Prostate gland (tissue), 2 donors: ENCODE results near the gene CAMK2D. TPM values are rescaled to one million over a fixed set of nuclear protein-coding genes. Genes with fewer than 3 reads are reported as not detected.

Experiments used
- DNase-seq: peaks from one replicate; pipeline ENCODE4 v3.0.0-alpha.2; 2019; ENCODE audit warnings: low spot score
- H3K27ac ChIP-seq, 2 donors: fragments of 200-600 bp; sonication (generic); 2 replicates each; pipeline ENCODE4 v1.5.1; 2017 to 2019
- H3K27me3 ChIP-seq: fragments of 200-600 bp; sonication (generic); replicated peaks from 2 replicates; pipeline ENCODE4 v1.5.1; 2019; ENCODE audit not compliant: insufficient read depth
- H3K36me3 ChIP-seq, 2 donors: fragments of 200-600 bp; sonication (generic); 1 replicate in 1 of 2; 2 replicates in 1 of 2; pipeline versions ENCODE4 v1.5.1 to v1.8.1; 2017 to 2019
- H3K4me1 ChIP-seq: fragments of 200-600 bp; sonication (generic); replicated peaks from 2 replicates; pipeline ENCODE4 v1.5.1; 2019
- H3K4me3 ChIP-seq, 2 donors: fragments of 200-600 bp; sonication (generic); 2 replicates each; pipeline ENCODE4 v1.5.1; 2017 to 2019
- H3K9me3 ChIP-seq: fragments of 200-600 bp; sonication (generic); 2 replicates; pipeline ENCODE4 v1.5.1; 2017
- POLR2A ChIP-seq: fragments of 450-650 bp; IDR thresholded peaks from one replicate; pipeline ENCODE4 v1.6.1; 2016; ENCODE audit warnings: antibody characterized with exemption, mild to moderate bottlenecking
- POLR2AphosphoS5 ChIP-seq: sonication (generic); formaldehyde crosslinking; IDR thresholded peaks from one replicate; pipeline ENCODE4 v1.6.1; 2017; ENCODE audit warnings: antibody characterized with exemption
- WGBS: methylation state at CpG from one replicate; pipeline ENCODE4 v1.1.5; 2018; 5-methylcytosine and 5-hydroxymethylcytosine counted together
- intact Hi-C: fragments of 100-400 bp; cut with DNase I; formaldehyde crosslinking; loops from one replicate; pipeline ENCODE4 v1.14.2; 2022
- total RNA-seq, 2 donors: library from RNA; depleted of rRNA; stranded (reverse); fragments of >200 nt; gene quantifications; one replicate each; pipeline ENCODE4 v1.1.0, GENCODE V29; 2016
- TF ChIP-seq, protein P1 (sequence below), 4 experiments: fragments of 200-600 bp in 2 of 4; fragments of 450-650 bp in 2 of 4; sonication (generic) in 2 of 4; IDR thresholded peaks; 1 replicate in 3 of 4; 2 replicates in 1 of 4; pipeline ENCODE4 v1.5.1; 2016 to 2019; ENCODE audit warnings: antibody characterized with exemption in 4 of 4, mild to moderate bottlenecking in 2 of 4, moderate library complexity in 2 of 4

CAMK2D gene
- total RNA-seq, 2 donors from 2014 or later, result 48.7 to 88.8 TPM

DNA sequence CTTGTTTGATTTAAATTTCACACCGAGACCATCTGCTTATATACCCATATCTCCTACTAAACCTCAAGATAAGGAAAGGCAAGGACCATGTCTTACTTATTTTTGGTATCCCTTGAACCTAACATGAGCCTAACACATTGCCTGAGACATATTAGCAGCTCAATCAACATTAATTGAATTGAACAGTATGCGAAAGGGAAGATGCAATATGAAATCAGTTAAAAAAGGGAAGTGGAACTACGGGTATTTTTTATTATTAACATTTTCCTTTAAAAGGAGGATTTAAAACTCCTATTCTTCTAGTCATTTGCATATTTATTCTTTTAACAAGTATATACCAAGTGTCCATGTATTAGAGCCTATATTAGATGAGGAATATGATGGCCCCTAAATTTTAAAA lies 197.0 kb downstream of the CAMK2D start:
- 95% methylated on average over 3 of the region's 3 CpGs for WGBS
- TF ChIP-seq POLR2A, result no peak
- TF ChIP-seq, protein P1, sequence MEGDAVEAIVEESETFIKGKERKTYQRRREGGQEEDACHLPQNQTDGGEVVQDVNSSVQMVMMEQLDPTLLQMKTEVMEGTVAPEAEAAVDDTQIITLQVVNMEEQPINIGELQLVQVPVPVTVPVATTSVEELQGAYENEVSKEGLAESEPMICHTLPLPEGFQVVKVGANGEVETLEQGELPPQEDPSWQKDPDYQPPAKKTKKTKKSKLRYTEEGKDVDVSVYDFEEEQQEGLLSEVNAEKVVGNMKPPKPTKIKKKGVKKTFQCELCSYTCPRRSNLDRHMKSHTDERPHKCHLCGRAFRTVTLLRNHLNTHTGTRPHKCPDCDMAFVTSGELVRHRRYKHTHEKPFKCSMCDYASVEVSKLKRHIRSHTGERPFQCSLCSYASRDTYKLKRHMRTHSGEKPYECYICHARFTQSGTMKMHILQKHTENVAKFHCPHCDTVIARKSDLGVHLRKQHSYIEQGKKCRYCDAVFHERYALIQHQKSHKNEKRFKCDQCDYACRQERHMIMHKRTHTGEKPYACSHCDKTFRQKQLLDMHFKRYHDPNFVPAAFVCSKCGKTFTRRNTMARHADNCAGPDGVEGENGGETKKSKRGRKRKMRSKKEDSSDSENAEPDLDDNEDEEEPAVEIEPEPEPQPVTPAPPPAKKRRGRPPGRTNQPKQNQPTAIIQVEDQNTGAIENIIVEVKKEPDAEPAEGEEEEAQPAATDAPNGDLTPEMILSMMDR (IDR thresholded peaks at IDR 0.05), result no peak
- TF ChIP-seq POLR2AphosphoS5, result no peak
- Histone ChIP-seq H3K36me3 (no peaks in the 10 kb centered on the region), H3K4me3 (no peak overlapping the region), H3K4me1 (no peaks in the 10 kb centered on the region), H3K9me3 (no peaks in the 10 kb centered on the region), H3K27ac (no peak overlapping the region), H3K27me3 (no peaks in the 10 kb centered on the region)
- intact Hi-C loops, result no loop called here
- no peak for DNase-seq

DNA sequence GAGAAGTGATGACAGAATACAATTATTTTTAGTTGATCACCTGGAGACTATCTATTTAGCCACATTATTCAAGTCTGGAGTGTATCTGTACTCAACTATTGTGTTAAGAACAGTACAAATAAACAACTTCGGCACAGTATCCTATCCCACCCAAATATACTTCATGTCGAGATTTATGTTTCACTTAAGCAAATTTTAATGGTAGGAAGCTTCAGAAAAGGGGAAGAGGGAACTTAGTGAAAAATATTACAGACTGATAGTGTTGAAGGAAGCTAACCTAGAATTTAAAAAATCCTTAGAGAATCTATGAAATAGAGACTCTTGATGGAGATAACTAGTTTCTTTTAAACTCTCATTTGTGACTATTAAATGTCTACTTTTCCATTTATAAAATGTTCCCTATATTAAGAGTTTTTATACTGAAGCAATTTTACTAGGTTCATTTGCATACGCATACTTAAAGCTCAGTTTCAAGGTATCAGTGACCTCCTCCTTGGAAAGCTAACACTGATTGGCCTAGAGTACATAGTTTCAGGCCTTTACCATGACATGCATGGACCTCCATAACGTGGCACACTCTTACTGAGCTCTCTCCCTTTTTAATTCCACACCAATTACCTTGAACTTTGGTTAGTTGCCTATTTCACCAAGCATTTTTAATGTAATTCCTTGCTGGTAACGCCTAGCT lies 197.7 kb downstream of the CAMK2D start:
- no peak for DNase-seq
- Histone ChIP-seq H3K4me1 (no peaks in the 10 kb centered on the region), H3K27ac (no peak overlapping the region), H3K9me3 (no peaks in the 10 kb centered on the region), H3K4me3 (no peak overlapping the region), H3K27me3 (no peaks in the 10 kb centered on the region), H3K36me3 (no peaks in the 10 kb centered on the region)
- TF ChIP-seq POLR2AphosphoS5 (no peak), POLR2A (no peak)
- TF ChIP-seq, protein P1 (IDR thresholded peaks at IDR 0.05), result no peak
- intact Hi-C loops, result no loop called here
- 81% methylated on average over 5 of the region's 5 CpGs for WGBS

DNA sequence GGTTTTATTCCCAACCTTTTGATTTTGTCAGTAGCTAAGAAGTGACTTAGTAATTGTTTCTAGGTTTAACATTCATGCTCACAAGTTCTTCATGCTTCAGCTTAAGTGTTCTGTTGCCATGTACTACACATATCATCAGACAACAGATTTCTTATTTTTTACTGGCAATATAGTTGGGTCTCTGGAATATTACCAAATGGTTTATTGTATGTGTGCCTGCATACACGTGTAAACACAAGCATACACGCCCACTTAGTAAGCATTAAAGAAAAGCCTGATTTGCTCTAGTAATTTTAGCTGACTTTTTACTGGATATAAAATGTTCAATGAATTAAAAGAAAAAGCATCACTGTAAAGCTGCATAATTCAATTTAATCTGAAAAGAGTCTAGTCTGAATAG lies 199.8 kb downstream of the CAMK2D start:
- intact Hi-C loops, result no loop called here
- Histone ChIP-seq H3K4me3 (no peak overlapping the region), H3K4me1 (no peaks in the 10 kb centered on the region), H3K27ac (no peak overlapping the region), H3K9me3 (no peaks in the 10 kb centered on the region), H3K27me3 (no peaks in the 10 kb centered on the region), H3K36me3 (no peaks in the 10 kb centered on the region)
- 46% methylated on average over 2 of the region's 2 CpGs for WGBS
- TF ChIP-seq POLR2AphosphoS5 (no peak), POLR2A (no peak)
- TF ChIP-seq, protein P1 (IDR thresholded peaks at IDR 0.05), result no peak
- DNase-seq, result no peak

DNA sequence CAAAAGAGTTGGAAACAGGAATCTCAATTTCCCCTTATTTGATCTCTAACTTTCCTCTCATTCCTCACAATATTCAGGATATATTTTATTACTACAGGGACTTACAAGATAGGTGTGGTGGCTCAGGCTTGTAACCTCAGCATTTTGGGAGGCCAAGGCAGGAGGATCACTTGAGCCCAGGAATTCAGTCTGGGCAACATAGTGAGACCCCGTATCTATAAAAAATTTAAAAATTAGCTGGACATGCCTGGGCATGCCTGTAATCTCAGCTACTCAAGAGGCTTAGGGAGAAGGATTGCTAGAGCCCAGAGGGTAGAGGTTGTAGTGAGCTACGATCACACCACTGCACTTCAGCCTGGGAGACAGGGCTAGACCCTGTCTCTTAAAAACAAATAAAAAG lies 200.4 kb downstream of the CAMK2D start:
- intact Hi-C loops, result no loop called here
- Histone ChIP-seq H3K4me3 (no peak overlapping the region), H3K27ac (no peak overlapping the region), H3K9me3 (no peaks in the 10 kb centered on the region), H3K4me1 (no peaks in the 10 kb centered on the region), H3K27me3 (no peaks in the 10 kb centered on the region), H3K36me3 (no peaks in the 10 kb centered on the region)
- WGBS, result 90% methylated on average over 2 of the region's 2 CpGs
- no peak for TF ChIP-seq POLR2AphosphoS5
- no peak for DNase-seq

DNA sequence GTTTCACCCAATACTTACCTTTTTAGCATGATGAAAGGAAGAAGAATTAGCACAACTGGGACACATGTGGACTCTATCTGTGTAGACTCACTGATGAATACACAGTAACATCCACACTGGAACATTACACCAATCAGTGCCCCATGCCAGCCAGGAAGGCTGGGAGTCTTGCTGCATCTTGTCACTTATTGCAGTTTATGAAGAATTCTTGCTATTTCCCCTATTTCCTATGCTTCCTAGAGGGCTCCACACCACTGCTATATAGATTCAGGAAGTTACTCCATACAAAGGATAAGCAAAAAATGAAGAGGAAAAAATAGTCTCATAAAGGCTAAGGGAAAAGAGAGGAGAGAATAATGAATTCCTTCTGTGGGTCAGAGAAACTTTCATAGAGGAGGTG lies 201.0 kb downstream of the CAMK2D start:
- Histone ChIP-seq H3K4me1 (no peaks in the 10 kb centered on the region), H3K27me3 (no peaks in the 10 kb centered on the region), H3K27ac (no peak overlapping the region), H3K36me3 (no peaks in the 10 kb centered on the region), H3K4me3 (no peak overlapping the region), H3K9me3 (no peaks in the 10 kb centered on the region)
- no peak for DNase-seq
- intact Hi-C loops, result no loop called here
- TF ChIP-seq, protein P1 (IDR thresholded peaks at IDR 0.05), result no peak
